ENCODE measurements around the gene RAB17. TPM values are rescaled to one million over a fixed set of nuclear protein-coding genes. Genes with fewer than 3 reads are reported as not detected.

RAB17 gene
- total RNA-seq, 1 experiment from 2014 or later, result 17.2 TPM

DNA sequence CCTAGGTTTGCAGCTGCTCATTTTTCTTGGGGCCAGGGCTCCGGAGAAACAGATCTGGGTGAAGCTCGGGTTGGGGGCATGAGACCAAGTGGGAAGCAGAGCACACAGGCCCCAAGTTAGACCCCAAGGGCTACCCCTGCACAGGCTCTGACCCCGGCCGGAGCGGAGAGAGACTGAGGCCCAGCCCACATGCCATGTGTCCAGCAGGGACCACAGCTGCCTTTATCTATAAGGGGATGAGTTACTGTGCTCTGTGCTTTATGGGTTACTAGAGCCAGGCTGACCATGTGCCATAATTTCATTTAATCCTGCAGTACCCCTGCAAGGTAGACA, 54.5 kb downstream of the RAB17 start:
- DNase-seq (ENCODE audit: unreplicated experiment), result no peak
- no peak for TF ChIP-seq CTCF (IDR thresholded peaks at IDR 0.05; ENCODE audit: unreplicated experiment)
- intact Hi-C loops (cut with micrococcal nuclease), result no loop called here
- no peak overlapping the region for H3K27ac Mint-ChIP-seq (ENCODE audit: low read depth, unreplicated experiment)
- H3K27me3 Mint-ChIP-seq (ENCODE audit: insufficient read depth, unreplicated experiment), result no peaks in the 10 kb centered on the region
- peaks cover 8% of the 10 kb centered on the region for H3K4me1 Mint-ChIP-seq (ENCODE audit: insufficient read depth, unreplicated experiment)
- peaks cover 16% of the 10 kb centered on the region for H3K36me3 Mint-ChIP-seq (ENCODE audit: insufficient read depth, unreplicated experiment)
- H3K9me3 Mint-ChIP-seq (ENCODE audit: unreplicated experiment), result no peaks in the 10 kb centered on the region
- ChIA-PET POLR2A (no interaction called here), CTCF (interaction anchor here (0.7 to 2.6 kb wide), 2 partner anchors 23 to 36 kb away, joined by 3 to 17 read pairs; no protein-coding TSS in a partner anchor)
- H3K4me3 Mint-ChIP-seq (ENCODE audit: unreplicated experiment), result no peak overlapping the region
- BruUV-seq (replicated peaks), result no TSS peak

DNA sequence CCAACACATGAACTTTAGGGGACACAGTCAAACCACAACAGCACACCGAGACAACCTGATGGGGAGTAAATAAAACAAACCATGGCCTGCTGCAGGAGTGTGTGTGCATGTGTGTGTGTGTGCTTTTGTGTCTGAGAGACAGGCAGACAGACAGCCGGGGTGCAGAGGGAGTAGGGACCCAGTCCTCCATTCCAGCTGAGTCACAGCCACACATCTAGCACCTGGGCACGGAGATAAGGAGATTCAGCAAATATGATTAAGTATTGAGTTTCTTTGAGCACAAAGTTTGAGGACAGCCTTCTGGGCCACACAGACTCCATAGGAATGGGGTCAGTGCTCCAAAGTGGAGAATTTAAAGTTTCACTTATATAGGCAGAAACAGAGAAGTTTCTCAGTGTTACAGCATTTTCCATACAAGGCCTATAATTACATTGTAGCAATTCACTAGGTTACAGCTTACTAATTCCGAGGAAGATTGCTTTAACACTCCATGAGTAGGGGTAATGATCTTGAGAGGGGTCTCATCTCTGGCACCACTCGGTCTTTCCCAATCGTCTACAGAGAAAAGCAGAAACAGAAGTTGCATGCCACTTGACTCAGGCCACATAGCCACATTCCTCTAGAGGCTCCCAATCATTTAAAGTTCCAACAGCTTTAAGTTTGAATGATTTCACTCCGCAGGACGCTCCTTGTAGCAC, 55.0 kb downstream of the RAB17 start:
- CTCF ChIA-PET, result interaction anchor here (0.6 to 2.6 kb wide), 3 partner anchors 22 to 1037 kb away, joined by 3 to 17 read pairs (median 8); no protein-coding TSS in a partner anchor
- no peak for TF ChIP-seq CTCF (IDR thresholded peaks at IDR 0.05; ENCODE audit: unreplicated experiment)
- intact Hi-C loops (cut with micrococcal nuclease), result no loop called here
- DNase-seq (ENCODE audit: unreplicated experiment), result no peak
- Mint-ChIP-seq H3K4me1 (ENCODE audit: insufficient read depth, unreplicated experiment) (peaks cover 5% of the 10 kb centered on the region), H3K27ac (ENCODE audit: low read depth, unreplicated experiment) (no peak overlapping the region), H3K27me3 (ENCODE audit: insufficient read depth, unreplicated experiment) (no peaks in the 10 kb centered on the region), H3K4me3 (ENCODE audit: unreplicated experiment) (no peak overlapping the region), H3K36me3 (ENCODE audit: insufficient read depth, unreplicated experiment) (peaks cover 16% of the 10 kb centered on the region), H3K9me3 (ENCODE audit: unreplicated experiment) (no peaks in the 10 kb centered on the region)
- BruUV-seq (replicated peaks), result no TSS peak
- POLR2A ChIA-PET, result no interaction called here

- peaks cover 16% of the 10 kb centered on the region for H3K36me3 Mint-ChIP-seq (ENCODE audit: insufficient read depth, unreplicated experiment)
- no peaks in the 10 kb centered on the region for H3K4me1 Mint-ChIP-seq (ENCODE audit: insufficient read depth, unreplicated experiment)
- no peak for TF ChIP-seq CTCF (IDR thresholded peaks at IDR 0.05; ENCODE audit: unreplicated experiment)
- ChIA-PET CTCF (interaction anchor here (2.6 kb wide), 1 partner anchor 38 kb away, joined by 17 read pairs; no protein-coding TSS in a partner anchor), POLR2A (interaction anchor here (1.1 kb wide), 1 partner anchor 25 kb away, joined by 4 read pairs; no protein-coding TSS in a partner anchor)
- H3K9me3 Mint-ChIP-seq (ENCODE audit: unreplicated experiment), result no peaks in the 10 kb centered on the region
- H3K4me3 Mint-ChIP-seq (ENCODE audit: unreplicated experiment), result no peak overlapping the region
- intact Hi-C loops (cut with micrococcal nuclease), result no loop called here
- BruUV-seq (replicated peaks), result no TSS peak
- H3K27me3 Mint-ChIP-seq (ENCODE audit: insufficient read depth, unreplicated experiment), result no peaks in the 10 kb centered on the region
- H3K27ac Mint-ChIP-seq (ENCODE audit: low read depth, unreplicated experiment), result no peak overlapping the region
- no peak for DNase-seq (ENCODE audit: unreplicated experiment)
These were observed 56.2 kb downstream of the RAB17 start for GRCh38 chr2:237534380-237534779.

DNA sequence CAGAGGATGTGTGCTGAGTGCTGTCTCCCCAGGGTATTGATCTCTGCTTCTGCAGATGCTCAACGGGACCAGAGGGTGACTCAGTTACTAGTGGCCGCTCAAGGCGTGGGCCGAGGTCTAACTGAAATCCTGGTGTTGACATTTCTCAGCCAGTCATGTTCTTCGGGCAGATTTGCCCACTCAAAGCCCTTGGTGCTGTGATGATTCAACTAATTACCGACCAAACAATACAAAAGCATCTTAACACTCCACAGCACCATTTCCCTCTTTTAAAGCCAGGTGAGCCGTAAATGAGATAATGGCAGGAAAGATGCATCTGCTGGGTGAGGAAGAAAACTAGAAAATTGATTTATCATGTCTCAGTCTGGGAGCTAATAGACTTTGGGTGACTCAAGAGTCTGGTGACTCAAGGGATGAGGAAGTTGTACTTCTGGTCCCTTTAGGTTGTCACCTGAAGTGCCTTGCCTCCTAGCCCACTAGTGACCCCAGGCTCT, 56.8 kb downstream of the RAB17 start:
- Mint-ChIP-seq H3K27ac (ENCODE audit: low read depth, unreplicated experiment) (no peak overlapping the region), H3K27me3 (ENCODE audit: insufficient read depth, unreplicated experiment) (no peaks in the 10 kb centered on the region), H3K4me3 (ENCODE audit: unreplicated experiment) (no peak overlapping the region), H3K36me3 (ENCODE audit: insufficient read depth, unreplicated experiment) (peaks cover 18% of the 10 kb centered on the region), H3K4me1 (ENCODE audit: insufficient read depth, unreplicated experiment) (no peaks in the 10 kb centered on the region), H3K9me3 (ENCODE audit: unreplicated experiment) (no peaks in the 10 kb centered on the region)
- ChIA-PET CTCF (interaction anchor here (0.7 to 2.6 kb wide), 5 partner anchors 21 to 1040 kb away, joined by 3 to 19 read pairs (median 17); no protein-coding TSS in a partner anchor), POLR2A (interaction anchor here (1.1 kb wide), 1 partner anchor 26 kb away, joined by 4 read pairs; no protein-coding TSS in a partner anchor)
- no peak for TF ChIP-seq CTCF (IDR thresholded peaks at IDR 0.05; ENCODE audit: unreplicated experiment)
- no peak for DNase-seq (ENCODE audit: unreplicated experiment)
- BruUV-seq (replicated peaks), result no TSS peak
- intact Hi-C loops (cut with micrococcal nuclease), result no loop called here
